GM12892 (cell line): ENCODE results near the gene ANO1.

Experiments
- POLR2A ChIP-seq: IDR thresholded peaks from 2 replicates; pipeline ENCODE4 v1.6.1; 2011; ENCODE audit warnings: low read depth, low read length, control low read depth
- POLR2AphosphoS5 ChIP-seq: IDR thresholded peaks from 2 replicates; pipeline ENCODE4 v1.6.1; 2011; ENCODE audit warnings: low read depth, low read length, control low read depth
- TAF1 ChIP-seq: IDR thresholded peaks from 2 replicates; pipeline ENCODE4 v1.6.1; 2011; ENCODE audit warnings: low read depth, mild to moderate bottlenecking, control low read depth, low read length, borderline replicate concordance

- TF ChIP-seq POLR2A = no peak
- TF ChIP-seq TAF1 = no peak
- TF ChIP-seq POLR2AphosphoS5 = no peak
Observed at GRCh38 chr11:70204466-70204799, 126.3 kb downstream of the ANO1 start.
